Kidney (tissue), 22 donors: ENCODE data around the gene CYP4F12. TPM values are rescaled to one million over a fixed set of nuclear protein-coding genes. Genes with fewer than 3 reads are reported as not detected.

ENCODE experiments used
- DNase-seq, 5 donors: peaks; one replicate each; pipeline ENCODE4 v3.0.0-alpha.2; 2013 to 2020
- FAIRE-seq: peaks from 2 replicates; lab custom pipeline; 2012; peaks lifted over from hg19 to GRCh38; lab: Jason Lieb, UNC
- H3K27ac ChIP-seq, 2 donors: one replicate each; pipeline ENCODE4 v1.7.0; 2013; ENCODE audit warnings: low read depth in 2 of 2, low read length in 2 of 2, inconsistent platforms in 1 of 2
- H3K27me3 ChIP-seq: one replicate; pipeline ENCODE4 v1.7.1; 2013; ENCODE audit warnings: low read length, inconsistent platforms; ENCODE audit not compliant: control insufficient read depth, insufficient read depth
- H3K36me3 ChIP-seq, 3 donors: one replicate each; pipeline versions ENCODE4 v1.7.0 to v1.7.1; 2013; ENCODE audit warnings: low read length in 3 of 3, control low read depth in 1 of 3, inconsistent platforms in 1 of 3; ENCODE audit not compliant: insufficient read depth in 3 of 3, control insufficient read depth in 2 of 3
- H3K4me1 ChIP-seq, 3 donors: one replicate each; pipeline versions ENCODE4 v1.7.0 to v1.7.1; 2013; ENCODE audit warnings: low read length in 3 of 3, inconsistent platforms in 1 of 3, low read depth in 1 of 3; ENCODE audit not compliant: control insufficient read depth in 2 of 3, insufficient read depth in 2 of 3
- H3K4me3 ChIP-seq, 3 donors: one replicate each; pipeline versions ENCODE4 v1.7.0 to v1.8.1; 2013; ENCODE audit warnings: low read length in 3 of 3, control low read depth in 1 of 3, inconsistent platforms in 1 of 3
- H3K9ac ChIP-seq, 3 donors: one replicate each; pipeline versions ENCODE4 v1.7.0 to v1.7.1; 2013; ENCODE audit warnings: low read length in 3 of 3, control low read depth in 1 of 3, inconsistent platforms in 1 of 3
- H3K9me3 ChIP-seq, 3 donors: one replicate each; pipeline versions ENCODE4 v1.7.0 to v1.7.1; 2013; ENCODE audit warnings: low read length in 3 of 3, control low read depth in 1 of 3, inconsistent platforms in 1 of 3; ENCODE audit not compliant: control insufficient read depth in 2 of 3, insufficient read depth in 1 of 3
- CTCF ChIP-seq: IDR thresholded peaks from 3 replicates; pipeline ENCODE4 v1.5.1; 2012; ENCODE audit warnings: mild to moderate bottlenecking, moderate library complexity, borderline replicate concordance; ENCODE audit not compliant: insufficient read depth; ENCODE audit errors: extremely low read depth
- intact Hi-C: fragments of 100-400 bp; cut with DNase I; formaldehyde crosslinking; loops from one replicate; pipeline ENCODE4 v1.11.1; 2022
- long read RNA-seq, 10 donors: library from polyadenylated mRNA in 1 of 10; unstranded in 1 of 10; transcript quantifications; one replicate each; pipeline ENCODE4 v2.0.0 and lab custom pipeline, GENCODE V29; 2021 to 2026
- polyA plus RNA-seq: library from polyadenylated mRNA; stranded (reverse); fragments of 350-450 nt; fragmentation: Illumina TruSeq; extraction: RNeasy Lipid Tissue Mini Kit (QIAGEN cat#74804); gene quantifications from one replicate; pipeline ENCODE4 v1.2.3, GENCODE V29; 2014; ENCODE audit warnings: low read depth, low replicate concordance; ENCODE audit not compliant: insufficient read depth
- total RNA-seq: library from RNA; stranded (reverse); fragmentation: NEBNext Ultra II Directional; extraction: Animal tissue kit (Norgen Biotek cat#: 25700); gene quantifications from one replicate; pipeline ENCODE4 v1.2.1, GENCODE V29; 2021
- donor health status: control.
- donor health status: control.
- donor health status: control.
- donor health status: control.
- donor health status: control.
- donor health status: DM: yes; HTN: yes; CAD: no.
- donor health status: Normal renal cell carcinoma (clear cell type).

The CYP4F12 gene, protein sequence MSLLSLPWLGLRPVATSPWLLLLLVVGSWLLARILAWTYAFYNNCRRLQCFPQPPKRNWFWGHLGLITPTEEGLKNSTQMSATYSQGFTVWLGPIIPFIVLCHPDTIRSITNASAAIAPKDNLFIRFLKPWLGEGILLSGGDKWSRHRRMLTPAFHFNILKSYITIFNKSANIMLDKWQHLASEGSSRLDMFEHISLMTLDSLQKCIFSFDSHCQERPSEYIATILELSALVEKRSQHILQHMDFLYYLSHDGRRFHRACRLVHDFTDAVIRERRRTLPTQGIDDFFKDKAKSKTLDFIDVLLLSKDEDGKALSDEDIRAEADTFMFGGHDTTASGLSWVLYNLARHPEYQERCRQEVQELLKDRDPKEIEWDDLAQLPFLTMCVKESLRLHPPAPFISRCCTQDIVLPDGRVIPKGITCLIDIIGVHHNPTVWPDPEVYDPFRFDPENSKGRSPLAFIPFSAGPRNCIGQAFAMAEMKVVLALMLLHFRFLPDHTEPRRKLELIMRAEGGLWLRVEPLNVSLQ
- 4.4 TPM for total RNA-seq
- polyA plus RNA-seq, result 10.2 TPM
- long read RNA-seq, donor 1, partial matches to known transcripts, result 0 of 1 reads
- long read RNA-seq, donor 1, other reads (novel, unspliced or antisense), result 0 of 1 reads
- long read RNA-seq, donor 2, result 0 reads
- long read RNA-seq, donor 3, result 0 reads
- long read RNA-seq, donor 4, result 0 reads
- long read RNA-seq, donor 5, result 0 reads
- long read RNA-seq, donor 6, result 0 reads
- long read RNA-seq, donor 7, partial matches to known transcripts, result 0 of 2 reads
- long read RNA-seq, donor 7, other reads (novel, unspliced or antisense), result 2 of 2 reads
- long read RNA-seq, donor 8, result 0 reads
- long read RNA-seq, donor 9, result 0 reads
- long read RNA-seq, donor 10, result 0 reads

GRCh38 chr19:15672580-15673175 lies at the start of gene CYP4F12:
Gene CYP4F12, plus strand, starts transcription at chr19:15673087. Its CDS starts 443 bp downstream, at chr19:15673530.
- Histone ChIP-seq H3K4me3 (no peak within 1 kb of the TSS), H3K9ac (no peak within 1 kb of the TSS), H3K4me1 (peaks cover 0 to 9% (median 0%) of the 10 kb centered on the region in 3 donors), H3K36me3 (no peaks in the 10 kb centered on the region), H3K27ac (peak within 1 kb of the TSS; percentile 7 to 37), H3K27me3 (no peaks in the 10 kb centered on the region), H3K9me3 (no peaks in the 10 kb centered on the region)
- DNase-seq (peak in 2 of 5 donors; percentile 7 to 93), FAIRE-seq (peak; percentile 47)
- TF ChIP-seq CTCF, result no peak
- intact Hi-C loops, result no loop called here

GRCh38 chr19:15623711-15624318 lies 49.1 kb upstream of the CYP4F12 start:
- no peak overlapping the region for H3K9ac ChIP-seq
- intact Hi-C loops, result loop anchor here (10.0 kb wide), 1 partner anchor 241 kb away; no protein-coding TSS in a partner anchor
- H3K36me3 ChIP-seq, result no peaks in the 10 kb centered on the region

More at GRCh38 chr19:15623711-15624318, 49.1 kb upstream of the CYP4F12 start:
- Histone ChIP-seq H3K4me1 (no peaks in the 10 kb centered on the region), H3K27ac (no peak overlapping the region), H3K27me3 (no peaks in the 10 kb centered on the region), H3K9me3 (no peaks in the 10 kb centered on the region), H3K4me3 (no peak overlapping the region)
- TF ChIP-seq CTCF, result no peak
- DNase-seq (peak in 3 of 5 donors; percentile 30 to 53 (median 43)), FAIRE-seq (no peak)
